Adrenal gland (tissue), 5 donors: Measurements from ENCODE around the gene FOXJ3.

Source experiments
- POLR2A ChIP-seq, 2 donors: fragments of 450-650 bp; IDR thresholded peaks; one replicate each; pipeline ENCODE4 v1.6.1; 2017; ENCODE audit warnings: antibody characterized with exemption in 2 of 2, mild to moderate bottlenecking in 2 of 2, moderate library complexity in 1 of 2
- TF ChIP-seq, protein P1 (sequence below), 6 experiments: fragments of 450-650 bp in 4 of 6; fragments of 200-600 bp in 2 of 6; sonication (generic) in 1 of 6; IDR thresholded peaks; 1 replicate in 5 of 6; 2 replicates in 1 of 6; pipeline versions ENCODE4 v1.5.1 to v1.8.0; 2016 to 2021; ENCODE audit warnings: antibody characterized with exemption in 6 of 6, mild to moderate bottlenecking in 2 of 6, moderate library complexity in 1 of 6
- donor health status: DM: no; HTN: no; CAD: no.

- TF ChIP-seq, protein P1, sequence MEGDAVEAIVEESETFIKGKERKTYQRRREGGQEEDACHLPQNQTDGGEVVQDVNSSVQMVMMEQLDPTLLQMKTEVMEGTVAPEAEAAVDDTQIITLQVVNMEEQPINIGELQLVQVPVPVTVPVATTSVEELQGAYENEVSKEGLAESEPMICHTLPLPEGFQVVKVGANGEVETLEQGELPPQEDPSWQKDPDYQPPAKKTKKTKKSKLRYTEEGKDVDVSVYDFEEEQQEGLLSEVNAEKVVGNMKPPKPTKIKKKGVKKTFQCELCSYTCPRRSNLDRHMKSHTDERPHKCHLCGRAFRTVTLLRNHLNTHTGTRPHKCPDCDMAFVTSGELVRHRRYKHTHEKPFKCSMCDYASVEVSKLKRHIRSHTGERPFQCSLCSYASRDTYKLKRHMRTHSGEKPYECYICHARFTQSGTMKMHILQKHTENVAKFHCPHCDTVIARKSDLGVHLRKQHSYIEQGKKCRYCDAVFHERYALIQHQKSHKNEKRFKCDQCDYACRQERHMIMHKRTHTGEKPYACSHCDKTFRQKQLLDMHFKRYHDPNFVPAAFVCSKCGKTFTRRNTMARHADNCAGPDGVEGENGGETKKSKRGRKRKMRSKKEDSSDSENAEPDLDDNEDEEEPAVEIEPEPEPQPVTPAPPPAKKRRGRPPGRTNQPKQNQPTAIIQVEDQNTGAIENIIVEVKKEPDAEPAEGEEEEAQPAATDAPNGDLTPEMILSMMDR (IDR thresholded peaks at IDR 0.05) = no peak
- TF ChIP-seq POLR2A (IDR thresholded peaks at IDR 0.05) = no peak
Observed at GRCh38 chr1:42164551-42165420, 170.2 kb downstream of the FOXJ3 start, which contains the start of gene GUCA2A.
